ENCODE results near the gene UXS1.

Gene UXS1

GRCh38 chr2:106057206-106057605 lies 136.9 kb downstream of the UXS1 start:
- in situ Hi-C loops (cut with MboI; ENCODE audit: low sequenced_read_pairs) = no loop called here

DNA sequence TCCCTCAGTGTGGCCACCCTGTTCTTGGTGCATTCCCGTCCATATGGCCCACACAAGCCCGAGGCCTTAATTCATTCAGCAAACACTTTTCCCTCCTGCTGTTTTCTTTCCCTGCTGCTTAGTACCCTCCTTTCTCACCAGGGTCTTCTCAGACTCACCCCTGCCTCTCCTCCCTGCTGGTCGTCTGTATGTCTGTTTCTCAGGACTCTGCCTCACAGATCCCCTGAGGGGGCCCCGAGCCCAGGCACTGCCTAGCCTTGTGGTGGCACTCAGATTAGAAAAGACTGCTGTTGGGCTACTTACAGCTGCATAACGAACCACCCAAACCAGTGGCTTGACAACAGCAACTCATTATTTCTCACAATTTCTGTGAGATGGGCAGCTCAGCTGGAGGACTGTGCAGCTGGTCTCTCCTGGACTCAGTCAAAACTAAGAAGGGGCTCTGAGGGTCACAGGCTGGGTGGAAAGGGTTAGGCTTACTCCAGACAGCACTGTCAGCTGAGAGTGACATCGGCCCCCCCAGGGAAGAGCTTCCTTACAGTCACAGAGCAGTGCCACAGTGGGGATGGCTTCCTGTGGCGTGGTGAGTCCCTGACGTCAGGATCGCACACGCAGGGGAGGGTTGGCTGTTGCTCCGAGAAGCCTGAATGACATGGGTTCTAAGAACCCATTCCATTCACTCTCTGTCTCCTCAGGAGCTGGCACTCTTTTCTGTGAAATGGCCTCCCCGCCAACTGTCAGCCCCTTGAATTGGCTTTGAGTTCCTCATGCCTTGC lies 139.0 kb downstream of the UXS1 start:
- in situ Hi-C loops (cut with MboI; ENCODE audit: low sequenced_read_pairs) = no loop called here

- in situ Hi-C loops (cut with MboI; ENCODE audit: low sequenced_read_pairs) = no loop called here
Observed at GRCh38 chr2:106054321-106054720, 139.8 kb downstream of the UXS1 start.

GRCh38 chr2:106053581-106053980 lies 140.5 kb downstream of the UXS1 start:
- in situ Hi-C loops (cut with MboI; ENCODE audit: low sequenced_read_pairs) = no loop called here

DNA sequence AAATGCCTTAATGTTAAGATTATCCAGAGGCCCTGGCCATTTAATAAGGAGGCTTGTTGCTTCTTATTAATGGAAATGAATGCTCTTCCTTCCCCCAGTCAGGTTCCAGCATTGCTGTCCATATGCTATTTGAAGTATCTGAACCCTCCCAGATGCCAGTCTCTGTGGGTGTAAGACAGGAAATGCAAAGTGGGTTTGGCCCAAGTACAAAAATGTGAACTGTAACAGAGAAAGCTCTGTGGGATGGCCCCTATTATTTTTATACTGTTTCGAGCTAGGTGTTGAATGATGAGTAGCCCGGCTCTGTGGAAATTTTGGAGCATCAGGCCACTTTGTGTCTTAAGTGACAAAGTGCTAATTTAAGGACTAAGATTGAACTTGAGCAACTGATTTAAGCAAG lies 141.0 kb downstream of the UXS1 start:
- in situ Hi-C loops (cut with MboI; ENCODE audit: low sequenced_read_pairs) = no loop called here

DNA sequence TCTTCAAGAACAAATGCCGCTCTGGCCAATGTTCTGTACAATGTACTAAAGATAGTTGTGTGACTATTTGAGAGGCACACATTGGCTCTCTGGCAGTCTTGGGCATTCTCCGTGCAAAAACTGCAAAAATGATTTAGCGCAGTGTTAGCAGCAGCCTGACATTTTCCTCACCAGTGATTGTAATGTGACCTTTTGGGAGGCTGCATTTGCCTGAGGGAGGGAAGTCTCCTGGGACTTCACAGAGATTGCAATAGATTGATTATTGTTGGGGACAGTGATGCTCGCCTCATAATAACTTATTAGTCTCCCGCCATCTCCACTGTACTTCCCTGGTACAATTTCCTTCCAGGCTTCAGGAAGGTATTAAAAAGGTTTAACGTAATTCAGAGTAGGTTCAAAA lies 149.2 kb downstream of the UXS1 start:
- in situ Hi-C loops (cut with MboI; ENCODE audit: low sequenced_read_pairs) = no loop called here

GRCh38 chr2:106044021-106044420 lies 150.1 kb downstream of the UXS1 start:
- in situ Hi-C loops (cut with MboI; ENCODE audit: low sequenced_read_pairs) = no loop called here

Measured in HL-60/S4 treated with retinoic acid at 250 ng/mL for 4 days and 3 days (cell line).